ENCODE data around the gene PSMA6. TPM values are rescaled to one million over a fixed set of nuclear protein-coding genes. Genes with fewer than 3 reads are reported as not detected.

PSMA6 gene
- total RNA-seq, 1 experiment from 2014 or later, result 210 TPM

DNA sequence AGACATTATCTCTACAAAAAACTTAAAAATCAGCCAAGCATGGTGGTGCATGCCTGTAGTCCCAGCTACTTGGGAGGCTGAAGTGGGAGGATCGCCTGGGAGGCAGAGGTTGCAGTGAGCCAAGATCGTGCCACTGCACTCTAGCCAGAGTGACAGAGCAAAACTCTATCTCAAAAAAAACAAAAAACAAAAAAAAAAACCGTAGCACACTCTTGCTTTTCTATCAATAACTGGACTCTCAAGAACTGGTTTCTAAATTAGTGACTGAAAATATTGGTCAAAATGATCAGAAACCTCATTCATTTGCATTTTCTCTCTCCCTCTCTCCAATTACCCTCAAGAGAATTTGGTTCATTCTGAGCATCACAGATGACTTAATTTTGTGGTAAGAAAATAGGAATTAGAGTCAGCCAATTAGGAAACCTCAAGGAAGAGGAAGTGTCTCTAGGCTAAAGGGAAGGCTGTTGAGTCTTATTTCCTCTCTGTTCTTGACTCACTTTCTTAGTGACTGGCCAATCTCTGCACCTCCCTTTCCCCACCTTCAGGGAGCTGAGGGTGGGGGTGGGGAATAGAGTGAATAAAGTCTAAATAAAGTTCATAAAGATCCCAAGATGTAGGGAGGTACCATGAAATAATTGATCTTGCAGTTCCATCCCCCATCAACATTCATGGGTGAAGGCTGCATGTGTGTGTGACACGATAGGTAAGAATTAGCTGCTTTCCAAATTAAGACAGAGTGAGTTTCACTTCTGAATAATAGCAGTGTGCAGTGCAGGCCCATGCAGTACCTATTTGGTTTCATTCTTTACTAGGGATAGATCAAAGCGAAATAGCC lies 6.8 kb upstream of the PSMA6 start (continued):
- TF ChIP-seq, protein P1, sequence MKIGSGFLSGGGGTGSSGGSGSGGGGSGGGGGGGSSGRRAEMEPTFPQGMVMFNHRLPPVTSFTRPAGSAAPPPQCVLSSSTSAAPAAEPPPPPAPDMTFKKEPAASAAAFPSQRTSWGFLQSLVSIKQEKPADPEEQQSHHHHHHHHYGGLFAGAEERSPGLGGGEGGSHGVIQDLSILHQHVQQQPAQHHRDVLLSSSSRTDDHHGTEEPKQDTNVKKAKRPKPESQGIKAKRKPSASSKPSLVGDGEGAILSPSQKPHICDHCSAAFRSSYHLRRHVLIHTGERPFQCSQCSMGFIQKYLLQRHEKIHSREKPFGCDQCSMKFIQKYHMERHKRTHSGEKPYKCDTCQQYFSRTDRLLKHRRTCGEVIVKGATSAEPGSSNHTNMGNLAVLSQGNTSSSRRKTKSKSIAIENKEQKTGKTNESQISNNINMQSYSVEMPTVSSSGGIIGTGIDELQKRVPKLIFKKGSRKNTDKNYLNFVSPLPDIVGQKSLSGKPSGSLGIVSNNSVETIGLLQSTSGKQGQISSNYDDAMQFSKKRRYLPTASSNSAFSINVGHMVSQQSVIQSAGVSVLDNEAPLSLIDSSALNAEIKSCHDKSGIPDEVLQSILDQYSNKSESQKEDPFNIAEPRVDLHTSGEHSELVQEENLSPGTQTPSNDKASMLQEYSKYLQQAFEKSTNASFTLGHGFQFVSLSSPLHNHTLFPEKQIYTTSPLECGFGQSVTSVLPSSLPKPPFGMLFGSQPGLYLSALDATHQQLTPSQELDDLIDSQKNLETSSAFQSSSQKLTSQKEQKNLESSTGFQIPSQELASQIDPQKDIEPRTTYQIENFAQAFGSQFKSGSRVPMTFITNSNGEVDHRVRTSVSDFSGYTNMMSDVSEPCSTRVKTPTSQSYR (CRISPR knock-in tag; IDR thresholded peaks at IDR 0.05), result no peak

DNA sequence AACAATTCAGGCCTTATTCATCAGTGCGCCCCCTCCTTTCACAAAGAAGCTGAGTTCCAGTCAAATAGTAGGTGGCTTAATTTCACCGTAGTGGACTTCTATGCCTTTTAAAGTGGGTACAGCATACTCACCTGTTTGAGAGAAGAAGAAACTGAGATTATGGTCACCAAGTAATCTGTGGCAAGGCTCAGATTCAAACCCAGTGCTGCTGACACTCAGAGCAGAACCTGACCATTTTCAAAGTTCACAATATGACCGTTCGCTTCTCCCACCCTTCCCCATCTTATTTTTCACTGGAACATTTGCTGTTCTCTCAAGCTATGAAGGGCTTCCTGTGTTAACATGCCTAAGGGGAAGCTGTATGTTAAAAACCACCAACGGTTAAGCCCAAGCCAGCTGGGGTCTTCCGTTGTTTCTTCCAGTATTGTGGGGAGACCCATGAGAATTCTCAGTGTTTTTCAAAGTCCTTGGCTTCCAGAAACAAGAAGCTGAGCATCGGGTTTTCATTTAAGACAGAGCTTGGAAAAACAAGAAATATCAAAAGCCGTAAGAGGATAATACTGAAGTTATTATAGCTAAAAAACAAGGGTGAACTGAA lies 6.1 kb upstream of the PSMA6 start:
- Mint-ChIP-seq H3K4me3 (no peak overlapping the region), H3K4me1 (no peaks in the 10 kb centered on the region; the same call in 1 of the 2 replicates), H3K9me3 (no peaks in the 10 kb centered on the region), H3K36me3 (no peaks in the 10 kb centered on the region), H3K27me3 (ENCODE audit: low read depth) (no peaks in the 10 kb centered on the region), H3K27ac (no peak overlapping the region)
- CTCF ChIA-PET, result interaction anchor here (0.6 kb wide), 1 partner anchor 71 kb away, joined by 3 read pairs; no protein-coding TSS in a partner anchor
- DNase-seq (ENCODE audit: low spot score), result no peak
- no peak for ATAC-seq
- POLR2A ChIA-PET, result no interaction called here
- TF ChIP-seq, protein P2, sequence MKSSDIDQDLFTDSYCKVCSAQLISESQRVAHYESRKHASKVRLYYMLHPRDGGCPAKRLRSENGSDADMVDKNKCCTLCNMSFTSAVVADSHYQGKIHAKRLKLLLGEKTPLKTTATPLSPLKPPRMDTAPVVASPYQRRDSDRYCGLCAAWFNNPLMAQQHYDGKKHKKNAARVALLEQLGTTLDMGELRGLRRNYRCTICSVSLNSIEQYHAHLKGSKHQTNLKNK (CRISPR knock-in tag; IDR thresholded peaks at IDR 0.05), result no peak
- no peak for TF ChIP-seq ZNF671 (CRISPR knock-in tag; IDR thresholded peaks at IDR 0.05)
- TF ChIP-seq, protein P1 (CRISPR knock-in tag; IDR thresholded peaks at IDR 0.05), result no peak
- TF ChIP-seq TP53 (CRISPR knock-in tag; IDR thresholded peaks at IDR 0.05), result no peak
- no peak for TF ChIP-seq SOX15 (CRISPR knock-in tag; IDR thresholded peaks at IDR 0.05)
- no peak for TF ChIP-seq GABPB1 (CRISPR knock-in tag; IDR thresholded peaks at IDR 0.05)
- TF ChIP-seq PRRX2 (CRISPR knock-in tag; IDR thresholded peaks at IDR 0.05), result no peak
- TF ChIP-seq, protein P3, sequence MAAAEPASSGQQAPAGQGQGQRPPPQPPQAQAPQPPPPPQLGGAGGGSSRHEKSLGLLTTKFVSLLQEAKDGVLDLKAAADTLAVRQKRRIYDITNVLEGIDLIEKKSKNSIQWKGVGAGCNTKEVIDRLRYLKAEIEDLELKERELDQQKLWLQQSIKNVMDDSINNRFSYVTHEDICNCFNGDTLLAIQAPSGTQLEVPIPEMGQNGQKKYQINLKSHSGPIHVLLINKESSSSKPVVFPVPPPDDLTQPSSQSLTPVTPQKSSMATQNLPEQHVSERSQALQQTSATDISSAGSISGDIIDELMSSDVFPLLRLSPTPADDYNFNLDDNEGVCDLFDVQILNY (CRISPR knock-in tag; IDR thresholded peaks at IDR 0.05), result no peak
- TF ChIP-seq, protein P4, sequence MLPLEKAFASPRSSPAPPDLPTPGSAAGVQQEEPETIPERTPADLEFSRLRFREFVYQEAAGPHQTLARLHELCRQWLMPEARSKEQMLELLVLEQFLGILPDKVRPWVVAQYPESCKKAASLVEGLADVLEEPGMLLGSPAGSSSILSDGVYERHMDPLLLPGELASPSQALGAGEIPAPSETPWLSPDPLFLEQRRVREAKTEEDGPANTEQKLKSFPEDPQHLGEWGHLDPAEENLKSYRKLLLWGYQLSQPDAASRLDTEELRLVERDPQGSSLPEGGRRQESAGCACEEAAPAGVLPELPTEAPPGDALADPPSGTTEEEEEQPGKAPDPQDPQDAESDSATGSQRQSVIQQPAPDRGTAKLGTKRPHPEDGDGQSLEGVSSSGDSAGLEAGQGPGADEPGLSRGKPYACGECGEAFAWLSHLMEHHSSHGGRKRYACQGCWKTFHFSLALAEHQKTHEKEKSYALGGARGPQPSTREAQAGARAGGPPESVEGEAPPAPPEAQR (CRISPR knock-in tag; IDR thresholded peaks at IDR 0.05), result no peak
- TF ChIP-seq, protein P5, sequence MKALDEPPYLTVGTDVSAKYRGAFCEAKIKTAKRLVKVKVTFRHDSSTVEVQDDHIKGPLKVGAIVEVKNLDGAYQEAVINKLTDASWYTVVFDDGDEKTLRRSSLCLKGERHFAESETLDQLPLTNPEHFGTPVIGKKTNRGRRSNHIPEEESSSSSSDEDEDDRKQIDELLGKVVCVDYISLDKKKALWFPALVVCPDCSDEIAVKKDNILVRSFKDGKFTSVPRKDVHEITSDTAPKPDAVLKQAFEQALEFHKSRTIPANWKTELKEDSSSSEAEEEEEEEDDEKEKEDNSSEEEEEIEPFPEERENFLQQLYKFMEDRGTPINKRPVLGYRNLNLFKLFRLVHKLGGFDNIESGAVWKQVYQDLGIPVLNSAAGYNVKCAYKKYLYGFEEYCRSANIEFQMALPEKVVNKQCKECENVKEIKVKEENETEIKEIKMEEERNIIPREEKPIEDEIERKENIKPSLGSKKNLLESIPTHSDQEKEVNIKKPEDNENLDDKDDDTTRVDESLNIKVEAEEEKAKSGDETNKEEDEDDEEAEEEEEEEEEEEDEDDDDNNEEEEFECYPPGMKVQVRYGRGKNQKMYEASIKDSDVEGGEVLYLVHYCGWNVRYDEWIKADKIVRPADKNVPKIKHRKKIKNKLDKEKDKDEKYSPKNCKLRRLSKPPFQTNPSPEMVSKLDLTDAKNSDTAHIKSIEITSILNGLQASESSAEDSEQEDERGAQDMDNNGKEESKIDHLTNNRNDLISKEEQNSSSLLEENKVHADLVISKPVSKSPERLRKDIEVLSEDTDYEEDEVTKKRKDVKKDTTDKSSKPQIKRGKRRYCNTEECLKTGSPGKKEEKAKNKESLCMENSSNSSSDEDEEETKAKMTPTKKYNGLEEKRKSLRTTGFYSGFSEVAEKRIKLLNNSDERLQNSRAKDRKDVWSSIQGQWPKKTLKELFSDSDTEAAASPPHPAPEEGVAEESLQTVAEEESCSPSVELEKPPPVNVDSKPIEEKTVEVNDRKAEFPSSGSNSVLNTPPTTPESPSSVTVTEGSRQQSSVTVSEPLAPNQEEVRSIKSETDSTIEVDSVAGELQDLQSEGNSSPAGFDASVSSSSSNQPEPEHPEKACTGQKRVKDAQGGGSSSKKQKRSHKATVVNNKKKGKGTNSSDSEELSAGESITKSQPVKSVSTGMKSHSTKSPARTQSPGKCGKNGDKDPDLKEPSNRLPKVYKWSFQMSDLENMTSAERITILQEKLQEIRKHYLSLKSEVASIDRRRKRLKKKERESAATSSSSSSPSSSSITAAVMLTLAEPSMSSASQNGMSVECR (CRISPR knock-in tag; IDR thresholded peaks at IDR 0.05; ENCODE audit: borderline replicate concordance), result no peak
